ENCODE data around the gene TAS2R19. TPM values are rescaled to one million over a fixed set of nuclear protein-coding genes. Genes with fewer than 3 reads are reported as not detected.
"Not testable (repeated sequence)": the region's sequence is repeated elsewhere in the genome, so short reads cannot be mapped to it uniquely, and the experiment has no call there.

Gene TAS2R19
- total RNA-seq, 4 donors from 2014 or later, result 0.29 to 5.9 (median 2.1) TPM

DNA sequence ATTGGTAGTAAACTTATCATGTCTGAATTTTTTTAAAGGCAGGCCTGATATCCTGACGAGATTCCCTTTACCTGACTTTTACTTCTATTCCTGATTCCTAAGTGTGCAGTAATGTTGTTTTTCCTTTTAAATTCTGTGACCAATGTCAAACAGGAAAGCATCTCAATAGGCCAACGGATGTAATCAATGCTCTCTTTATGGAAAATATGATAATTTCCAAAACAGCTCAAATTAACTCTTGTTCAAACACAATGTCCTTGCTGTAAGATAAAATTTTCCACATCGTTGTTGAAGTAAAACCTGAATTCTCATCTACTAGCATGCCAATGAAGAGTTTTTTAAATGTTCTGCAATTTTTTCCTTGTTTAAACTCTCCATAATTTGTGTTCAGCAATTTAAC is 16.8 kb upstream of the TAS2R19 start:
- Histone ChIP-seq H3K27ac (no peak overlapping the region), H3K9me3 (no peaks in the 10 kb centered on the region), H3K36me3 (no peaks in the 10 kb centered on the region), H3K4me1 (no peaks in the 10 kb centered on the region), H3K27me3 (no peaks in the 10 kb centered on the region), H3K4me3 (no peak overlapping the region)
- no peak for DNase-seq
- intact Hi-C loops (cut with DNase I), result loop anchor here (5.0 kb wide), 1 partner anchor 53 kb away; the partner anchor contains the start of gene TAS2R43
- TF ChIP-seq, protein P1, sequence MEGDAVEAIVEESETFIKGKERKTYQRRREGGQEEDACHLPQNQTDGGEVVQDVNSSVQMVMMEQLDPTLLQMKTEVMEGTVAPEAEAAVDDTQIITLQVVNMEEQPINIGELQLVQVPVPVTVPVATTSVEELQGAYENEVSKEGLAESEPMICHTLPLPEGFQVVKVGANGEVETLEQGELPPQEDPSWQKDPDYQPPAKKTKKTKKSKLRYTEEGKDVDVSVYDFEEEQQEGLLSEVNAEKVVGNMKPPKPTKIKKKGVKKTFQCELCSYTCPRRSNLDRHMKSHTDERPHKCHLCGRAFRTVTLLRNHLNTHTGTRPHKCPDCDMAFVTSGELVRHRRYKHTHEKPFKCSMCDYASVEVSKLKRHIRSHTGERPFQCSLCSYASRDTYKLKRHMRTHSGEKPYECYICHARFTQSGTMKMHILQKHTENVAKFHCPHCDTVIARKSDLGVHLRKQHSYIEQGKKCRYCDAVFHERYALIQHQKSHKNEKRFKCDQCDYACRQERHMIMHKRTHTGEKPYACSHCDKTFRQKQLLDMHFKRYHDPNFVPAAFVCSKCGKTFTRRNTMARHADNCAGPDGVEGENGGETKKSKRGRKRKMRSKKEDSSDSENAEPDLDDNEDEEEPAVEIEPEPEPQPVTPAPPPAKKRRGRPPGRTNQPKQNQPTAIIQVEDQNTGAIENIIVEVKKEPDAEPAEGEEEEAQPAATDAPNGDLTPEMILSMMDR (IDR thresholded peaks at IDR 0.05), result no peak
- TF ChIP-seq POLR2A (IDR thresholded peaks at IDR 0.05), result no peak
- WGBS, 2 donors, result 55 to 68% methylated on average over 3 of the region's 3 CpGs

DNA sequence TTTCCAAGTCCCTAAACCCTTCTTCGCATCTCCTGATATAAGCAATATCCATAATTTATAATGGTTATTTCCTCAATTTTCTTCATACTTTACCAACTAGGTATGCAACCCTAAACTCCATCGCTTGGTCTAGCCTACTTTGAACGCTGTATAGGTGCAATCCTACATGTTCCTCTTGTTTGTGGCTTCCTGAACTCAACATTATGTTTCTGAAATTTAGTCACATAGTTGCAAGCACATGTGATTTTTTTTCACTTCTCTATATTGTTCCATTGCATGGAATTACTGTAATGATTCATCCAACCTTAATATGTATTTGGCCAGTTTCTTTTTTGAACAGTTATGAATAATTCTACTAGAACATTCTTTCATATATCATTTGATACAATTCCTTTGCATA is 11.5 kb upstream of the TAS2R19 start:
- H3K36me3 ChIP-seq, result peaks cover 0 to 16% (median 0%) of the 10 kb centered on the region in 3 donors
- H3K27ac ChIP-seq; H3K4me1 ChIP-seq; DNase-seq; H3K9me3 ChIP-seq; H3K4me3 ChIP-seq; intact Hi-C loops (cut with DNase I); H3K27me3 ChIP-seq: not testable (repeated sequence)
- 84 to 100% methylated on average over 1 of the region's 3 CpGs for WGBS, 2 donors

DNA sequence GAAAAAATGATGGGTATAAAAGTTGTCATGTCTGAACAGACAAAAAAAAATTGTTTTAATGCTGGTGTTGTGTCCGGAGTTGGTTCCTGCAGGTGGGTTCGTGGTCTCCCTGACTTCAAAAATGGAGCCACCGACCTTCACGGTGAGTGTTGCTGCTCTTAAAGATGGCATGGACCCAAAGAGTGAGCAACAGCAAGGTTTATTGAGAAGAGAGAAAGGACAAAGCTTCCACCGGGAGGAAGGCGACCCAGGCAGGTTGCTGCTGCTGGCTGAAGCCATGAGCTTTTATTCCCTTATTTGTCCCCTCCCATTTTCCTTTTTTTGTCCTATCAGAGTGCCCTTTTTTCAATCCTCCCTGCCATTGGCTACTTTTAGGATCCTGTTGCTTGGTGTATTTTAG is 8.9 kb upstream of the TAS2R19 start, which contains the start of gene TAS2R31:
TSS of gene TAS2R31 (minus strand) at position 101 of the 400 bp plus-strand sequence. CDS start at position 29, 72 bp downstream.
- Histone ChIP-seq H3K36me3 (peaks cover 0 to 30% (median 0%) of the 10 kb centered on the region in 3 donors), H3K27ac (no peak within 1 kb of the TSS), H3K4me1 (no peaks in the 10 kb centered on the region), H3K4me3 (no peak within 1 kb of the TSS), H3K9me3 (no peaks in the 10 kb centered on the region), H3K27me3 (no peaks in the 10 kb centered on the region)
- no peak for TF ChIP-seq POLR2A (IDR thresholded peaks at IDR 0.05)
- TF ChIP-seq, protein P1 (IDR thresholded peaks at IDR 0.05), result no peak
- no peak for DNase-seq
- intact Hi-C loops (cut with DNase I), result no loop called here
- WGBS, 2 donors, result 92 to 98% methylated on average over 6 of the region's 6 CpGs

DNA sequence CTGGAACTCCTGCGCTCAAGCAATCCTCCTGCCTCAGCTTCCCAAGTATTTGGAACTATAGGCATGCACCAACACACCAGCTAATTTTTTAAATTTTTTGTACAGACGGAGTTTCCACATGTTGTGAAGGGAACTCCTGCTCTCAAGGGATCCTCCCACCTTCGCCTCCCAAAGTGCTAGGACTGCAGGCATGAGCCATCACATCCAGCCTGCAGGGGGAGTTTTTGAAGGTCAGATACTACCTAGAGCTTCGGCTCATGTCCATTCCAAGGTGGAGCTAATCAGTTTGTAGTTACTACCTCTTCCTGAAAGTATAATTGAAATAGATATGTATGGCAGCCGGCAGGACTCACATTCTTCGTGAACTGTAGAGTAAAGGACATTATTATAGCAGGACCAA is 3.7 kb upstream of the TAS2R19 start:
- Histone ChIP-seq H3K27me3 (no peaks in the 10 kb centered on the region), H3K4me3 (no peak overlapping the region), H3K36me3 (peaks cover 0 to 19% (median 0%) of the 10 kb centered on the region in 3 donors), H3K27ac (no peak overlapping the region), H3K9me3 (no peaks in the 10 kb centered on the region), H3K4me1 (no peaks in the 10 kb centered on the region)
- intact Hi-C loops (cut with DNase I), result no loop called here
- no peak for DNase-seq
- 95 to 99% methylated on average over 6 of the region's 6 CpGs for whole genome bisulfite sequencing, 2 donors
- TF ChIP-seq POLR2A (IDR thresholded peaks at IDR 0.05), result no peak
- TF ChIP-seq, protein P1 (IDR thresholded peaks at IDR 0.05), result no peak

DNA sequence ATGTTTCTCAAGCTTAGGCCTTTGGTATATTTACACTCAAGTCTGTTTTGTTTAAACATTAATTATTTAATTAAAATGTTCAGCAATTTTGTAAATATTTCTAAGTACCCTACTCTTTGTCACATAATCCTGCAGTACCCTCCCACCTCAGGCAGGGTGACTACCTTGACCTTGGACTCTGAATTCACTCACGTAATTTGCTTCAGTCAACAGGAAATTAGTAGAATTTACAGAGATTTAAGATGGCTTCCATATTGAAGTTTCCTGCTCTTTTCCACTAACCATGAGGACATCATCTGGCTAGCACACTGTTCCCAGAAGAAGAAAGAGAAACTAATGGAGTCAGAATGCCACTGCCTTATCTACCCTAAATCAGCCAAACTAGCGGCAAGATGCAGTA is 967 bp upstream of the TAS2R19 start:
- DNase-seq, result no peak
- H3K27me3 ChIP-seq, result no peaks in the 10 kb centered on the region
- TF ChIP-seq, protein P1 (IDR thresholded peaks at IDR 0.05), result no peak
- TF ChIP-seq POLR2A (IDR thresholded peaks at IDR 0.05), result no peak

DNA sequence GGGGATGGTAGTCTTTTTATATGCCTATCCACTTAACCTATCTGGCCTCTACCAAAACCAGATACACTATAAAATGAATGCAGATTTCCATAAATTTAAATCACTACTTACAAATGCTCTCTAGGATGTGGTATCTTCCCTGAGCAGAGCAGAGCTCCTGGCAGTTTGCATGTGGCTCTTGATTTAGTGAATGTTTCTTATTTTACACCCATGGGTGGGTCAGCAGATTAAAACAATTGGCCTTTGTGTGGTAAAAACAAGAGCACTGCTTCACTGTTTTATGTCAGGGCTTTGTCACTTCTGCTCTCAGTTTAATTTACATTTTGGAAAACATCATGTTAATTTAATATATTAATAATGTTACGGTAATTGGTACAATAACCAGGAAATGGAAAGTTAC is 5.5 kb downstream of the TAS2R19 start:
- DNase-seq, result no peak
- Histone ChIP-seq H3K27ac (no peak overlapping the region), H3K36me3 (peaks cover 0 to 5% (median 0%) of the 10 kb centered on the region in 3 donors), H3K4me1 (no peaks in the 10 kb centered on the region), H3K9me3 (no peaks in the 10 kb centered on the region), H3K4me3 (no peak overlapping the region), H3K27me3 (no peaks in the 10 kb centered on the region)
- intact Hi-C loops (cut with DNase I), result no loop called here
- TF ChIP-seq POLR2A (IDR thresholded peaks at IDR 0.05), result no peak
- TF ChIP-seq, protein P1 (IDR thresholded peaks at IDR 0.05), result no peak
- 21 to 100% methylated on average over 1 of the region's 1 CpG for WGBS, 2 donors

More for the DNA sequence above, 967 bp upstream of the TAS2R19 start:
- H3K4me3 ChIP-seq, result no peak overlapping the region
- H3K27ac ChIP-seq, result no peak overlapping the region
- H3K4me1 ChIP-seq, result no peaks in the 10 kb centered on the region
- WGBS, 2 donors, result 77 to 81% methylated on average over 2 of the region's 2 CpGs
- intact Hi-C loops (cut with DNase I), result no loop called here
- H3K36me3 ChIP-seq, result peaks cover 0 to 19% (median 0%) of the 10 kb centered on the region in 3 donors
- no peaks in the 10 kb centered on the region for H3K9me3 ChIP-seq
